ENCODE measurements around the gene DYNLRB1.

DYNLRB1 gene

GRCh38 chr20:34579191-34579978 lies 63.2 kb downstream of the DYNLRB1 start:
- no peak for DNase-seq (ENCODE audit: low read depth in 2 of 2)

DNA sequence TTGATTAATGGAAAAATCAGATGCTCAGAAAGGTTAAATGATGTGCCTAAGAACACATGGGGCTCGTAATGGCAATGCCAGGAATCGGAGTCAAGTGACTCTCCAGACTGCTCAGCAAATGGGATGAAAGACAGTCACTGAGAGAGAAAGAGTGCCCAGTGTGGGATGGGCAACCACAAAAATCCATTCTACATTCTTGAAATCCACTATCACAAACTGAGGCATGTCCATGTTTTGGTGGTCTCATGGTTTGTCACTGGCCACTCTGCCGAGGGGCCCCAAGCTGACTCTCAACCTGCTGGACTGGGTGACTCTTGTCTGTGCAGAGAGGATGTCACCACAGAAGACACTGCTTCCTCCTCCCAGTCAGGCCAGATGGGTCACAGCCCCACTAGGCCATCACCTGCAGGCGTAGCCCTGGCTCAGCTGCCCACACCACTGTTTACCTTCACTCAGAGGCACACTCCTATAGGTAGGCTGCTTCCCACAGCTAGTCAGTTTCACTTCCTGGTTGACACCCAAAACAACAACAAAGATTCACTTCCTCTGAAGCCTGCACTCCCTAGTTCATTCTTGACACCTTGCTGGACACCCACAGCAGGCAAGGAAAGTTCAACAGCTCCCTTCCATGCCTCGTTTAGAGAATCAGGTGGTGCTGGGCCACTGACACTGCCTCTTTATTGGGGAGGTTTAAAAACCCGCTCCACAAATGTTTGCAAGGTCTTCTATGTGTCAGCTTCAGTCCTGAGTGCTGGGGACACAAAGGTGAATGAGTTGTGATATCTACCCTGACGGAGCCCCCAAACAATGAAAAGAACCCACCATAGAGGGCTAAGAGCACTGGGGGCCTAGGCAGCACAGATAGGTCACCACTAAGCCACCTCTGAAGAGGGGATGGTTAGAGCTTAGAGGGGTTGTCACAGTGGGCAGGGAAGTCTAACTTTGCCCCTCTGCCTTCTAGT lies 64.0 kb downstream of the DYNLRB1 start:
- no peak for DNase-seq (ENCODE audit: low read depth in 2 of 2)

GRCh38 chr20:34581341-34582184 lies 65.3 kb downstream of the DYNLRB1 start:
- DNase-seq (ENCODE audit: low read depth in 2 of 2): no peak

DNA sequence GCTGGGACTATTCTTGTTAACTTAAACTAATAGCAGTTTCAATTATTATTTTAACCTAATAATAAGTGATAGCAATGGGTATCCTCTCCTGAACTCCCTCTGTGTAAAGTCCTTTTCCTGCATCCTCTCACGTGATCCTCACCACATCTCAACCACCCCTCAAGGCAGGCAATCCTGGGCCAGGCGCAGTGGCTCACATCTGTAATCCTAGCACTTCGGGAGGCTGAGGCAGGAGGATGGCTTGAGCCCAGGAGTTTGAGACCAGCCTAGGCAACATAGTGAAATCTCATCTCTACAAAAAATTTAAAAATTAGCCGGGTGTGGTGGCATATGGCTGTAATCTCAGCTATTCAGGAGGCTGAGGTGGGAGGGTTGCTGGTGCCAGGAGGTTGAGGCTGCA lies 66.0 kb downstream of the DYNLRB1 start:
- no peak for DNase-seq (ENCODE audit: low read depth in 2 of 2)

- no peak for DNase-seq (ENCODE audit: low read depth in 2 of 2)
These were observed 66.7 kb downstream of the DYNLRB1 start for GRCh38 chr20:34582911-34583310.

DNA sequence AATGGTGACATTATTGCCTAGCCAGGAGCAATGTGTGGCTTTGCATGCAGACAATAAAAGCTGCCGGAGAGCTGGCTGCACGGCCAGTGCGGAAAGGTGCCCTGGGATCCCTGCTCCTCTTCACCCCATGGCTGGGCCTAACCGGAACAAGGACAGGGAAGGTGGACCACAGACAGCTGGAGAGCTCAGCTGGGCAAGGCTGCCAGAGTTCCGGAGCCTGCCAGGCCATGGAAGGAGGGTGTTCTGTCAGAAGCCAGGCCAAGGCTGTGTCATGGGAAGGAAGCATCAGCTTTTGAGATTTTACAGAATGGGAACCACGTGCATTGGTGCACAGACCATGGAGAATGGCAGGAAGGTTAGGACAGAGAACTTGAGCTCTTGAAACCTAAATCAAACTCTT lies 67.3 kb downstream of the DYNLRB1 start:
- no peak for DNase-seq (ENCODE audit: low read depth in 2 of 2)

DNA sequence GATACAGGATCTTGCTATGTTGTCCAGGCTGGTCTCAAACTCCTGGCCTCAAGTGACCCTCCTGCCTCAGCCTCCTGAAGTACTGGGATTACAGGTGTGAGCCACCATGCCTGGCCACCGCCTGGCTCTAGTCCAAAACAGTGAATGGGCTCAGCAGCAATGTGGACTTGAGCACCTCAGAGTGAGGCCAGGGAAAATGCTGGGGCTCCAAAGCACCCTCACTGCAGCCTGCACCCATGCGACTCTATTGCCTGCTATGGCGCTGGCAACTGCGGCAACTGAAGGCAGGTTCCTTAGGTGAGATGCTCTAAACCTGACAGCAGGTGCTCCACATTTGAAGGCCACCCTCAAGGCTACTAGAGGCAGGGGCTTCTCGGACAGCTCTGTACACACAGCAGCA lies 68.8 kb downstream of the DYNLRB1 start:
- no peak for DNase-seq (ENCODE audit: low read depth in 2 of 2)

GRCh38 chr20:34586488-34587163 lies 70.4 kb downstream of the DYNLRB1 start:
- DNase-seq (ENCODE audit: low read depth in 2 of 2): no peak
